SU-DHL-6 (cell line): ENCODE measurements around the gene VWA8.

Experiments used
- H2AFZ ChIP-seq: fragments of 200-600 bp; sonication (generic); 2 replicates; pipeline ENCODE4 v1.6.1; 2014; ENCODE audit warnings: low read depth, mild to moderate bottlenecking, moderate library complexity, mixed read lengths, antibody characterized with exemption, low read length; ENCODE audit not compliant: severe bottlenecking
- H3F3A ChIP-seq: fragments of 200-600 bp; shearing (Covaris generic); 2 replicates; pipeline ENCODE4 v1.6.0; 2016; ENCODE audit warnings: antibody characterized with exemption, mild to moderate bottlenecking; ENCODE audit not compliant: insufficient read depth
- H3K27ac ChIP-seq: fragments of 200-600 bp; sonication (generic); 2 replicates; pipeline ENCODE4 v1.5.1; 2016; ENCODE audit warnings: low read depth, mild to moderate bottlenecking, low read length, moderate library complexity, mixed read lengths
- H3K27me3 ChIP-seq: fragments of 200-600 bp; sonication (generic), shearing (Covaris generic); 2 replicates; pipeline ENCODE4 v1.6.0; 2014; ENCODE audit warnings: mild to moderate bottlenecking, low read length
- H3K36me3 ChIP-seq: fragments of 200-600 bp; sonication (generic); 2 replicates; pipeline ENCODE4 v1.6.1; 2014; ENCODE audit warnings: mild to moderate bottlenecking, low read length, mixed read lengths
- H3K4me2 ChIP-seq: fragments of 300-600, 200-600 bp; shearing (Covaris generic), sonication (generic); 2 replicates; pipeline ENCODE4 v1.6.0; 2014; ENCODE audit warnings: low read length, low read depth, mild to moderate bottlenecking; ENCODE audit not compliant: poor library complexity, severe bottlenecking
- H3K4me3 ChIP-seq: fragments of 200-600 bp; sonication (generic); 2 replicates; pipeline ENCODE4 v1.5.1; 2014; ENCODE audit warnings: antibody characterized with exemption, low read length, mild to moderate bottlenecking, mixed read lengths; ENCODE audit not compliant: insufficient read depth, poor library complexity, severe bottlenecking
- H3K79me2 ChIP-seq: fragments of 200-600 bp; sonication (generic); 2 replicates; pipeline ENCODE4 v1.6.1; 2014; ENCODE audit warnings: mild to moderate bottlenecking, low read length, moderate library complexity; ENCODE audit not compliant: insufficient read depth
- H3K9ac ChIP-seq: fragments of 200-600 bp; sonication (generic); 2 replicates; pipeline ENCODE4 v1.7.0; 2014; ENCODE audit warnings: mild to moderate bottlenecking, low read length
- H3K9me2 ChIP-seq: fragments of 200-600 bp; sonication (generic); replicated peaks from 2 replicates; pipeline ENCODE4 v1.6.1; 2014; ENCODE audit warnings: low read length; ENCODE audit not compliant: insufficient read depth
- H3K9me3 ChIP-seq: fragments of 200-600 bp; sonication (generic); 2 replicates; pipeline ENCODE4 v1.6.1; 2014; ENCODE audit warnings: low read length, mixed read lengths; ENCODE audit not compliant: insufficient read depth
- H4K20me1 ChIP-seq: fragments of 200-600 bp; sonication (generic); 2 replicates; pipeline ENCODE4 v1.6.1; 2014; ENCODE audit warnings: low read depth, mild to moderate bottlenecking, antibody characterized with exemption, low read length, moderate library complexity, mixed read lengths
- CTCF ChIP-seq: fragments of 200-600 bp; sonication (generic); IDR thresholded peaks from one replicate; pipeline ENCODE4 v1.5.1; 2017; ENCODE audit warnings: antibody characterized with exemption, mild to moderate bottlenecking, low read length, moderate library complexity; ENCODE audit not compliant: insufficient read depth, poor library complexity, severe bottlenecking
- EZH2phosphoT487 ChIP-seq: fragments of 200-600 bp; sonication (generic), shearing (Covaris generic); conservative IDR thresholded peaks from 2 replicates; pipeline ENCODE4 v1.6.1; 2018; ENCODE audit warnings: mild to moderate bottlenecking, antibody characterized with exemption, low read length, moderate library complexity, mixed read lengths

The VWA8 gene

DNA sequence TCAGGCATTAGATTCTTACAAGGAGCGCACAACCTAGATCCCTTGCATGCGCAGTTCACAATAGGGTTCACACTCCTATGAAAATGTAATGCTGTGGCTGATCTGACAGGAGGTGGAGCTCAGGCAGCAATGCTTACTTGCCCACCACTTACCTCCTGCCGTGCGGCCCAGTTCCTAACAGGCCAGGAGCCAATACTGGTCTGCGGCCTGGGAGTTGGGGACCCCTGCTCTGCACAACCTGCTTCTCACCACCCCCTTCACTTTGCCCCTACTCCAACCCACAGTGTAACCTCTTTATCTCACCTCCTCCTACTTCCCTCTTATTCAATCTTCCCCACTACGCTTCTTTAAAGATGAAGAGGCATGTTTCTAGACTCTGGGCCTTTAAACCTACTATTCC lies 263.3 kb downstream of the VWA8 start:
- no peaks in the 10 kb centered on the region for H3K9me2 ChIP-seq
- H3K27me3 ChIP-seq: no peaks in the 10 kb centered on the region
- TF ChIP-seq CTCF (no peak), EZH2phosphoT487 (no peak)
- no peak overlapping the region for H3K4me3 ChIP-seq
- H3K79me2 ChIP-seq: no peaks in the 10 kb centered on the region
- no peaks in the 10 kb centered on the region for H3F3A ChIP-seq
- no peak overlapping the region for H3K9ac ChIP-seq
- 0 out of 2 replicates have a peak, but pooled peaks cover 5% of the 10 kb centered on the region for H3K36me3 ChIP-seq
- H4K20me1 ChIP-seq: no peaks in the 10 kb centered on the region
- no peak overlapping the region for H3K27ac ChIP-seq
- no peak overlapping the region for H3K4me2 ChIP-seq
- no peaks in the 10 kb centered on the region for H3K9me3 ChIP-seq
- H2AFZ ChIP-seq: no peak overlapping the region

- no peaks in the 10 kb centered on the region for H3K9me2 ChIP-seq
- no peak overlapping the region for H3K9ac ChIP-seq
- H3K4me3 ChIP-seq: no peak overlapping the region
- no peaks in the 10 kb centered on the region for H3K9me3 ChIP-seq
- H3K27ac ChIP-seq: no peak overlapping the region
- H3K4me2 ChIP-seq: no peak overlapping the region
- H2AFZ ChIP-seq: no peak overlapping the region
- H3K79me2 ChIP-seq: no peaks in the 10 kb centered on the region
- no peaks in the 10 kb centered on the region for H3F3A ChIP-seq
- peaks cover 5% of the 10 kb centered on the region; the same call in 1 of the 2 replicates for H3K36me3 ChIP-seq
- H4K20me1 ChIP-seq: no peaks in the 10 kb centered on the region
- H3K27me3 ChIP-seq: no peaks in the 10 kb centered on the region
- TF ChIP-seq EZH2phosphoT487 (no peak), CTCF (no peak)
Observed at GRCh38 chr13:41696163-41697003, 264.5 kb downstream of the VWA8 start.

DNA sequence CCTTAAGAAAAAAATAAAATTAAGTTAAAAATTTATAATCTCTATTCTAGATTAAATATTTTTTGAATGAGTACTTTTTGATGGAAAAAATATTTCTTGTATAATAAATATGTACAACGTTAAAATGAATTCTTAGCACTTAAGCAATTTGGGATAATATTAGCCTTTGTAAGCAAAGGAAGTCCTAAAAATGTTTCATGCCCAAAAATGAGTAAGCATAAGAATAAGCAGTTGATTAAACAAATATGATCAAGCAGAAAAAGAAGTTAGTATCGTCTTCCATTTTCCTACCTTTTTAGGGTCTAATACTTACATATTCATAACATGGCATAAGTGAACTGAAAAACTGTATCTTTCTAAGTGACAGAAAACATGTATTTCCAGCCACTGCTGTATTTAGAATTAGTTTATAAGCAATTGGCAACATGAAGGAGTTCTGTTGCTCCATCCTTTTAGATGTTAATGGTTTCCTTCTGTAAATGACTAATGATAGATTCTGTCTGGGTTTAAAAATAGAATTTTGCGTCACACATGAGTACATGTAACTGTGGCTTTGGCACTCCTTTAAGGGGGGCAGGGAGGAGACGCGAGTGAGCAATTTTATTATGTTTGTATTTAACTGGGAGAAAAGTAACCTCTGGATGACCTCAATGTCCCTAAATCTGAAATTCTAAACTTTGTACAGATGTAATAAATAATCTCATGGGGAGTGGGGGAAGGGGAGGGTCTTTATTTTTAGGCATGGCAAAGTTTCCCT lies 266.2 kb downstream of the VWA8 start:
- H3K9me3 ChIP-seq: no peaks in the 10 kb centered on the region
- no peaks in the 10 kb centered on the region for H3F3A ChIP-seq
- peaks cover 5% of the 10 kb centered on the region; the same call in 1 of the 2 replicates for H3K36me3 ChIP-seq
- no peaks in the 10 kb centered on the region for H4K20me1 ChIP-seq
- no peak overlapping the region for H3K4me3 ChIP-seq
- H3K9ac ChIP-seq: no peak overlapping the region
- H2AFZ ChIP-seq: no peak overlapping the region
- no peak for TF ChIP-seq CTCF
- TF ChIP-seq EZH2phosphoT487: no peak
- no peaks in the 10 kb centered on the region for H3K79me2 ChIP-seq
- no peaks in the 10 kb centered on the region for H3K27me3 ChIP-seq
- H3K9me2 ChIP-seq: no peaks in the 10 kb centered on the region
- H3K4me2 ChIP-seq: no peak overlapping the region
- H3K27ac ChIP-seq: no peak overlapping the region
